ENCODE measurements around the gene AHCTF1.

The AHCTF1 gene

GRCh38 chr1:246971969-246972368, 40.2 kb upstream of the AHCTF1 start:
- H2AFZ ChIP-seq (ENCODE audit: low read depth, low read length), result no peak overlapping the region
- no peak overlapping the region for H3K27ac ChIP-seq (ENCODE audit: low read length)
- TF ChIP-seq CTCF (IDR thresholded peaks at IDR 0.05; ENCODE audit: borderline replicate concordance, extremely low read depth, low read length, poor library complexity, severe bottlenecking), result no peak
- no peak for TF ChIP-seq EZH2 (IDR thresholded peaks at IDR 0.05; ENCODE audit: borderline replicate concordance, low read depth, low read length, severe bottlenecking)
- no peaks in the 10 kb centered on the region for H4K20me1 ChIP-seq (ENCODE audit: insufficient read depth, low read length)
- ATAC-seq (ENCODE audit: insufficient read depth, low read depth) (no peak), DNase-seq (no peak)
- no peak overlapping the region for H3K9ac ChIP-seq (ENCODE audit: low read depth, low read length)
- no peak overlapping the region for H3K4me2 ChIP-seq (ENCODE audit: insufficient read depth, low read length)
- peaks cover 51% of the 10 kb centered on the region for H3K36me3 ChIP-seq (ENCODE audit: insufficient read depth, low read length)
- H3K27me3 ChIP-seq (ENCODE audit: insufficient read depth, low read length, poor library complexity), result no peaks in the 10 kb centered on the region
- H3K79me2 ChIP-seq (ENCODE audit: insufficient read depth, low read length), result no peaks in the 10 kb centered on the region
- H3K4me3 ChIP-seq (ENCODE audit: low read depth in 1 of 2, low read length in 2 of 2), result no peak overlapping the region
- peaks cover 56% of the 10 kb centered on the region for H3K9me3 ChIP-seq (ENCODE audit: insufficient read depth, low read length, severe bottlenecking)
- no peaks in the 10 kb centered on the region for H3K4me1 ChIP-seq (ENCODE audit: insufficient read depth, low read length)

GRCh38 chr1:246971090-246971721, 39.5 kb upstream of the AHCTF1 start:
- ATAC-seq (ENCODE audit: insufficient read depth, low read depth), result no peak
- peak; percentile 21 for DNase-seq
- no peaks in the 10 kb centered on the region for H4K20me1 ChIP-seq (ENCODE audit: insufficient read depth, low read length)
- H3K27me3 ChIP-seq (ENCODE audit: insufficient read depth, low read length, poor library complexity), result no peaks in the 10 kb centered on the region
- H3K27ac ChIP-seq (ENCODE audit: low read length), result no peak overlapping the region
- H3K9me3 ChIP-seq (ENCODE audit: insufficient read depth, low read length, severe bottlenecking), result peaks cover 54% of the 10 kb centered on the region
- H3K36me3 ChIP-seq (ENCODE audit: insufficient read depth, low read length), result peaks cover 54% of the 10 kb centered on the region
- H3K4me3 ChIP-seq (ENCODE audit: low read depth in 1 of 2, low read length in 2 of 2), result no peak overlapping the region
- TF ChIP-seq CTCF (IDR thresholded peaks at IDR 0.05; ENCODE audit: borderline replicate concordance, extremely low read depth, low read length, poor library complexity, severe bottlenecking) (peak; percentile 58), EZH2 (IDR thresholded peaks at IDR 0.05; ENCODE audit: borderline replicate concordance, low read depth, low read length, severe bottlenecking) (no peak)
- no peak overlapping the region for H3K4me2 ChIP-seq (ENCODE audit: insufficient read depth, low read length)
- H3K9ac ChIP-seq (ENCODE audit: low read depth, low read length), result no peak overlapping the region
- H2AFZ ChIP-seq (ENCODE audit: low read depth, low read length), result no peak overlapping the region
- no peaks in the 10 kb centered on the region for H3K79me2 ChIP-seq (ENCODE audit: insufficient read depth, low read length)
- no peaks in the 10 kb centered on the region for H3K4me1 ChIP-seq (ENCODE audit: insufficient read depth, low read length)

GRCh38 chr1:246969621-246970020, 37.9 kb upstream of the AHCTF1 start:
- peaks cover 48% of the 10 kb centered on the region for H3K9me3 ChIP-seq (ENCODE audit: insufficient read depth, low read length, severe bottlenecking)

More at GRCh38 chr1:246969621-246970020, 37.9 kb upstream of the AHCTF1 start:
- no peak for DNase-seq
- no peak for ATAC-seq (ENCODE audit: insufficient read depth, low read depth)
- Histone ChIP-seq H3K36me3 (ENCODE audit: insufficient read depth, low read length) (peaks cover 58% of the 10 kb centered on the region), H3K4me1 (ENCODE audit: insufficient read depth, low read length) (no peaks in the 10 kb centered on the region), H3K79me2 (ENCODE audit: insufficient read depth, low read length) (no peaks in the 10 kb centered on the region), H2AFZ (ENCODE audit: low read depth, low read length) (no peak overlapping the region), H3K4me3 (ENCODE audit: low read depth in 1 of 2, low read length in 2 of 2) (no peak overlapping the region), H3K9ac (ENCODE audit: low read depth, low read length) (no peak overlapping the region), H3K27me3 (ENCODE audit: insufficient read depth, low read length, poor library complexity) (no peaks in the 10 kb centered on the region), H3K27ac (ENCODE audit: low read length) (no peak overlapping the region), H4K20me1 (ENCODE audit: insufficient read depth, low read length) (no peaks in the 10 kb centered on the region), H3K4me2 (ENCODE audit: insufficient read depth, low read length) (no peak overlapping the region)
- TF ChIP-seq CTCF (IDR thresholded peaks at IDR 0.05; ENCODE audit: borderline replicate concordance, extremely low read depth, low read length, poor library complexity, severe bottlenecking) (no peak), EZH2 (IDR thresholded peaks at IDR 0.05; ENCODE audit: borderline replicate concordance, low read depth, low read length, severe bottlenecking) (no peak)
